RPMI7951 (cell line): ENCODE measurements around the gene CCDC120. TPM values are rescaled to one million over a fixed set of nuclear protein-coding genes. Genes with fewer than 3 reads are reported as not detected.

Experiments used
- DNase-seq: peaks from one replicate; pipeline ENCODE4 v3.0.0-alpha.2; 2012; ENCODE audit warnings: low read depth
- total RNA-seq: library from RNA; depleted of rRNA; stranded (reverse); fragments of >200 nt; shearing (Covaris generic); gene quantifications from 2 replicates; pipeline ENCODE4 v1.2.3, GENCODE V29; 2014; rRNA removed

Gene CCDC120
- 0.72 and 1.1 TPM in 2 replicates for total RNA-seq

- no peak for DNase-seq
Measured at GRCh38 chrX:49058794-49059193, at the start of gene CCDC120. Gene CCDC120 (plus strand): TSS chrX:49058999. CDS start chrX:49062042, 3,043 bp downstream.

GRCh38 chrX:49019050-49019449, 39.7 kb upstream of the CCDC120 start:
- DNase-seq = no peak

- no peak for DNase-seq
Measured at GRCh38 chrX:49019599-49020249, 39.1 kb upstream of the CCDC120 start.

GRCh38 chrX:49029876-49030275, 28.9 kb upstream of the CCDC120 start:
- no peak for DNase-seq

- DNase-seq = no peak
Measured at GRCh38 chrX:49030283-49030682, 28.5 kb upstream of the CCDC120 start.

GRCh38 chrX:49037883-49038475, 20.8 kb upstream of the CCDC120 start:
- peak; percentile 48 for DNase-seq

- peak; percentile 95 for DNase-seq
Measured at GRCh38 chrX:49039598-49040375, 19.0 kb upstream of the CCDC120 start.

- DNase-seq = peak; percentile 34
Measured at GRCh38 chrX:49040376-49040955, 18.3 kb upstream of the CCDC120 start.

- peak; percentile 75 for DNase-seq
Measured at GRCh38 chrX:49041744-49042580, 16.8 kb upstream of the CCDC120 start.

GRCh38 chrX:49042581-49043219, 16.1 kb upstream of the CCDC120 start:
- peak; percentile 12 for DNase-seq

GRCh38 chrX:49043220-49043986, 15.4 kb upstream of the CCDC120 start, which contains the start of gene TFE3:
Gene TFE3 (minus strand): TSS chrX:49043357. CDS start chrX:49043226, 131 bp downstream.
- peak; percentile 99 for DNase-seq

- no peak for DNase-seq
Measured at GRCh38 chrX:49043987-49044281, 14.9 kb upstream of the CCDC120 start.

GRCh38 chrX:49053223-49054072, 5.4 kb upstream of the CCDC120 start:
- peak; percentile 59 for DNase-seq

- DNase-seq = no peak
Measured at GRCh38 chrX:49054073-49054762, 4.6 kb upstream of the CCDC120 start.

- DNase-seq = no peak
Measured at GRCh38 chrX:49059201-49059600, 402 bp downstream of the CCDC120 start.

- DNase-seq = no peak
Measured at GRCh38 chrX:49059681-49060085, 884 bp downstream of the CCDC120 start.

- no peak for DNase-seq
Measured at GRCh38 chrX:49060914-49061313, 2.1 kb downstream of the CCDC120 start.

- DNase-seq = no peak
Measured at GRCh38 chrX:49061490-49061889, 2.7 kb downstream of the CCDC120 start.

GRCh38 chrX:49061916-49062315, 3.1 kb downstream of the CCDC120 start:
- DNase-seq = no peak
